Activated naive CD8-positive, alpha-beta T cell treated with anti-CD3 and anti-CD28 coated beads for 36 hours (primary cell): ENCODE data around the gene ARHGAP9. TPM values are rescaled to one million over a fixed set of nuclear protein-coding genes. Genes with fewer than 3 reads are reported as not detected.
A peak's percentile ranks its signal among the peaks of the same experiment; 100 is the strongest.

ENCODE experiments used
- DNase-seq: peaks from one replicate; pipeline ENCODE4 v3.0.0; 2021
- H3K27ac Mint-ChIP-seq: one replicate; pipeline ENCODE4 v1.8.0; 2022; ENCODE audit warnings: mild to moderate bottlenecking, moderate library complexity, mixed read lengths
- H3K27me3 Mint-ChIP-seq: one replicate; pipeline ENCODE4 v1.8.0; 2022; ENCODE audit warnings: mild to moderate bottlenecking, mixed read lengths
- H3K36me3 Mint-ChIP-seq: one replicate; pipeline ENCODE4 v1.8.0; 2021; ENCODE audit warnings: mild to moderate bottlenecking, mixed read lengths
- H3K4me1 Mint-ChIP-seq: one replicate; pipeline ENCODE4 v1.8.0; 2021; ENCODE audit warnings: mixed read lengths
- H3K4me3 Mint-ChIP-seq: one replicate; pipeline ENCODE4 v1.8.0; 2022; ENCODE audit warnings: mild to moderate bottlenecking, moderate library complexity, mixed read lengths
- H3K9me3 Mint-ChIP-seq: one replicate; pipeline ENCODE4 v1.8.0; 2022; ENCODE audit warnings: mixed read lengths
- total RNA-seq, 2 experiments: library from RNA; stranded (reverse); gene quantifications; one replicate each; pipeline ENCODE4 v1.2.3, GENCODE V29; 2021

The ARHGAP9 gene
- total RNA-seq, 2 experiments from 2014 or later: 154 to 162 TPM

DNA sequence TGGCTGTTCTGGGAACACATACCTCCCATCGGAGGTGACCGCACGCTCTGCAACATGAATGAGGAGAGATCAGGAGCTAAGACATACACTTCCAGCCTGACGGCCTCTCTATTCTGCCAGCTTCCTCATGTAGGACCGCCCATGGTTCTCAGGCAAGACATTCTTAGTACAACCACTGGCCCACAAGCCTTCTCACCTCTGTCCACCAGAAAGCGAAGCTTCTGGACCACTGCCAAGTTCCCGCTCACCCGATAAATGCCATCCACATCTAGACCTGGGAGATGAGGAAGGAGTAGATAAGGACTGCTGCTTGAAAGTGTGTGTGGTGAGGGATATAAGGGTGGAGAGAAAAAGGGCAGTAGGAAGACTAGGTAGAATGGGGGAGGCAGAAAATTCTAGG is 5.2 kb downstream of the ARHGAP9 start:
- H3K4me1 Mint-ChIP-seq: peaks cover 47% of the 10 kb centered on the region
- H3K36me3 Mint-ChIP-seq: peaks cover 60% of the 10 kb centered on the region
- H3K9me3 Mint-ChIP-seq: no peaks in the 10 kb centered on the region
- no peaks in the 10 kb centered on the region for H3K27me3 Mint-ChIP-seq
- H3K4me3 Mint-ChIP-seq: peak overlapping the region; percentile 63
- no peak for DNase-seq
- H3K27ac Mint-ChIP-seq: peak overlapping the region; percentile 43

- H3K4me3 Mint-ChIP-seq: peak overlapping the region; percentile 63
- H3K36me3 Mint-ChIP-seq: peaks cover 63% of the 10 kb centered on the region
- H3K27ac Mint-ChIP-seq: peak overlapping the region; percentile 43
Measured at GRCh38 chr12:57473886-57474285, 5.8 kb downstream of the ARHGAP9 start.

DNA sequence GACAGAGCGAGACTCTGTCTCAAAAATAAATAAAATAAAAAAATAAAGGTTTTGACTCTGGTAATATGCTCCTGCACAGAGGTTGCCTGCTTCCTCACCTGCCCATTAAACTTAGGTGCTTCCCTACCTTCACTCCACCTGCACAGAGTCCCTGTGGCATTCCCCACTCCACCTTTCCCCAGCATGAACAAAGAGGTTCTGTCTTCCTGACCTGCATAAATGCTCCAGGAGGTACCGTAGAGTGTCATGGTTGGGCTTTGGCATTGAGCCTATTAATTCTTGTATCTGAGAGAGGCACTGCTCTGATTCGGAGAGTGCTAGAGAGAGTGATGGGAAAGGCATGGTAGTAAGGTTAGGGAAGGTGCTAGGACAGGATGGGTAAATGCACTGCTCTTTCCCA is 6.3 kb downstream of the ARHGAP9 start:
- Mint-ChIP-seq H3K4me3 (no peak overlapping the region), H3K4me1 (peaks cover 43% of the 10 kb centered on the region), H3K9me3 (no peaks in the 10 kb centered on the region), H3K36me3 (peaks cover 62% of the 10 kb centered on the region), H3K27me3 (no peaks in the 10 kb centered on the region), H3K27ac (no peak overlapping the region)
- no peak for DNase-seq

More at GRCh38 chr12:57473886-57474285, 5.8 kb downstream of the ARHGAP9 start:
- DNase-seq: no peak
- Mint-ChIP-seq H3K9me3 (no peaks in the 10 kb centered on the region), H3K27me3 (no peaks in the 10 kb centered on the region), H3K4me1 (peaks cover 47% of the 10 kb centered on the region)

DNA sequence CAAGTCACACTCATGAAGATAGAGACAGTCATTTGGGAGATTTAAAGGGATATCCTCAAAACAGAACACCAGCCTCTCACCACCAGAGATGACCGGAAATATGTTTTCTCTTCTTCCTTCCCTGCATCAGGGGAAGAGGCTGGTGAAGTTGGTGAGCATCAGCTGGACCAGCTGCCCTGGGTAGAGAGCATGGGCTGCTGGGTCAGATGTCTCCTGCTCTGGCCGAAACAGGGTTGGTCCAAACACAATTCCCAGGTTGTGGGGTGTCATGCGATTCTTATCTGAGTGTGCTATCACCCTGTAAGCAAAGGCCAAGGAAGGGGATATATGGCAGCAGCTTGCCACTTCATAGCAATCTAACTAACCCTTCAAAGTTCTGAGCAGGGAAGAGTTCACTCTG is 7.3 kb downstream of the ARHGAP9 start:
- peaks cover 41% of the 10 kb centered on the region for H3K4me1 Mint-ChIP-seq
- DNase-seq: no peak
- H3K4me3 Mint-ChIP-seq: no peak overlapping the region
- no peaks in the 10 kb centered on the region for H3K9me3 Mint-ChIP-seq
- H3K36me3 Mint-ChIP-seq: peaks cover 63% of the 10 kb centered on the region
- no peaks in the 10 kb centered on the region for H3K27me3 Mint-ChIP-seq
- peak overlapping the region; percentile 38 for H3K27ac Mint-ChIP-seq

DNA sequence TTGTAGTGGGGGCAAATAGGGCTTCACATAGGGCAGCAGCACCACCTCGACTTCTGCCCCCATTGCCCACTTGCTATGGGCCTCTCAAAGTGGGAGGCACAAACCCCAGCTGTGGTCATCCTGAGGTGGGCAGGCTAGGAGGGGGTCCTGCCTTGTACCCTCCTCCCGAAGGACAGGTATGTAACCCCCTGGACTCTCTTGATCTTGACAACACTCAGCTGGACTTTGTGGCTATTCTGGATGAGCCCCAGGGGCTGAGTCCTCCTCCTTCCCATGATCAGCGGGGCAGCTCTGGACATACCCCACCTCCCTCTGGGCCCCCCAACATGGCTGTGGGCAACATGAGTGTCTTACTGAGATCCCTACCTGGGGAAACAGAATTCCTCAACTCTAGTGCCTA is 8.0 kb downstream of the ARHGAP9 start:
- H3K36me3 Mint-ChIP-seq: peaks cover 61% of the 10 kb centered on the region
- no peak overlapping the region for H3K27ac Mint-ChIP-seq
- peaks cover 41% of the 10 kb centered on the region for H3K4me1 Mint-ChIP-seq
- H3K9me3 Mint-ChIP-seq: no peaks in the 10 kb centered on the region
- no peak for DNase-seq
- no peaks in the 10 kb centered on the region for H3K27me3 Mint-ChIP-seq
- no peak overlapping the region for H3K4me3 Mint-ChIP-seq

GRCh38 chr12:57470970-57471656 is 8.6 kb downstream of the ARHGAP9 start:
- DNase-seq: no peak
- peaks cover 39% of the 10 kb centered on the region for H3K4me1 Mint-ChIP-seq
- peak overlapping the region; percentile 68 for H3K27ac Mint-ChIP-seq
- no peaks in the 10 kb centered on the region for H3K27me3 Mint-ChIP-seq
- H3K36me3 Mint-ChIP-seq: peaks cover 55% of the 10 kb centered on the region
- no peaks in the 10 kb centered on the region for H3K9me3 Mint-ChIP-seq
- no peak overlapping the region for H3K4me3 Mint-ChIP-seq

DNA sequence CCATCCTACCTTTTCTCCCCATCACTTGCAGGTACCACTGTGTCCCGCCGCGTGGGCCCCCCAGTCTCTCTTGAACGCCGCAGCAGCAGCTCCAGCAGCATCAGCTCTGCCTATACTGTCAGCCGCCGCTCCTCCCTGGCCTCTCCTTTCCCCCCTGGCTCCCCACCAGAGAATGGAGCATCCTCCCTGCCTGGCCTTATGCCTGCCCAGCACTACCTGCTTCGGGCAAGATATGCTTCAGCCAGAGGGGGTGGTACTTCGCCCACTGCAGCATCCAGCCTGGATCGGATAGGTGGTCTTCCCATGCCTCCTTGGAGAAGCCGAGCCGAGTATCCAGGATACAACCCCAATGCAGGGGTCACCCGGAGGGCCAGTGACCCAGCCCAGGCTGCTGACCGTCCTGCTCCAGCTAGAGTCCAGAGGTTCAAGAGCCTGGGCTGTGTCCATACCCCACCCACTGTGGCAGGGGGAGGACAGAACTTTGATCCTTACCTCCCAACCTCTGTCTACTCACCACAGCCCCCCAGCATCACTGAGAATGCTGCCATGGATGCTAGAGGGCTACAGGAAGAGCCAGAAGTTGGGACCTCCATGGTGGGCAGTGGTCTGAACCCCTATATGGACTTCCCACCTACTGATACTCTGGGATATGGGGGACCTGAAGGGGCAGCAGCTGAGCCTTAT is 9.2 kb downstream of the ARHGAP9 start:
- H3K4me3 Mint-ChIP-seq: no peak overlapping the region
- no peaks in the 10 kb centered on the region for H3K9me3 Mint-ChIP-seq
- DNase-seq: no peak
- H3K36me3 Mint-ChIP-seq: peaks cover 52% of the 10 kb centered on the region
- no peaks in the 10 kb centered on the region for H3K27me3 Mint-ChIP-seq
- H3K4me1 Mint-ChIP-seq: peaks cover 40% of the 10 kb centered on the region
- no peak overlapping the region for H3K27ac Mint-ChIP-seq

DNA sequence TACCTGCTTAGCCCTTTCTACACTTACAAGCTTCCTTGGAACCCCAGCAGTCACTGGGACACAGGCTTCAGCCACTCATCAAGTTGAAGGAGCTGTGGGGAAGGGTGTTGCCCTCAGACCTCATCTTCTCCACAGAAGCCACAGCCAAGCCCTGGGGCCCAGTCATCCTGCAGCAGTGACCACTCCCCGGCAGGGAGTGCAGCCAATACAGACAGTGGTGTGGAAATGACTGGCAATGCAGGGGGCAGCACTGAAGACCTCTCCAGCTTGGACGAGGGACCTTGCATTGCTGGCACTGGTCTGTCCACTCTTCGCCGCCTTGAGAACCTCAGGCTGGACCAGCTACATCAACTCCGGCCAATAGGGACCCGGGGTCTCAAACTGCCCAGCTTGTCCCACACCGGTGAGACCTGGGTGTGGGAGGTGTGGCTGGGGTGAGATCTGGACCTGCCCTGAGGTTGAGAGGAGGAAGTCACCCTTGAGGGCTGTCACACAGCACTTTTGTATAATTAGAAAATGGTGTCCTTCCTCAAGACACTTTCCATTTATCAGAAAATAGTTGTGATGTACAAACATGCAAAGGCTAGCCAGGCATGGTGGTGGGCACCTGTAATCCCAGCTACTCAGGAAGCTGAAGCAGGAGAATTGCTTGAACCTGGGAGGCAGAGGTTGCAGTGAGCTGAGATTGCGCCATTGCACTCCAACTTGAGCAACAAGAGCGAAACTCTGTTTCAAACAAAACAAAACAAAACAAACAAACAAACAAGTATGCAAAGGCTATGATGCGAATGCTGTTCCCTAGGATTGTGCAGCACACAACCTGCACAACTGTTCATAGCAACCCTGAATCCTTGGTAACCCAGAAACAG is 10.1 kb downstream of the ARHGAP9 start:
- Mint-ChIP-seq H3K4me1 (peaks cover 41% of the 10 kb centered on the region), H3K4me3 (no peak overlapping the region), H3K36me3 (peaks cover 48% of the 10 kb centered on the region), H3K27me3 (no peaks in the 10 kb centered on the region), H3K9me3 (no peaks in the 10 kb centered on the region), H3K27ac (no peak overlapping the region)
- DNase-seq: no peak

GRCh38 chr12:57467915-57468314 is 11.8 kb downstream of the ARHGAP9 start:
- peaks cover 36% of the 10 kb centered on the region for H3K36me3 Mint-ChIP-seq
- H3K4me1 Mint-ChIP-seq: peaks cover 41% of the 10 kb centered on the region
- H3K27me3 Mint-ChIP-seq: no peaks in the 10 kb centered on the region
- H3K4me3 Mint-ChIP-seq: no peak overlapping the region
- no peaks in the 10 kb centered on the region for H3K9me3 Mint-ChIP-seq
- DNase-seq: no peak
- peak overlapping the region; percentile 10 for H3K27ac Mint-ChIP-seq

DNA sequence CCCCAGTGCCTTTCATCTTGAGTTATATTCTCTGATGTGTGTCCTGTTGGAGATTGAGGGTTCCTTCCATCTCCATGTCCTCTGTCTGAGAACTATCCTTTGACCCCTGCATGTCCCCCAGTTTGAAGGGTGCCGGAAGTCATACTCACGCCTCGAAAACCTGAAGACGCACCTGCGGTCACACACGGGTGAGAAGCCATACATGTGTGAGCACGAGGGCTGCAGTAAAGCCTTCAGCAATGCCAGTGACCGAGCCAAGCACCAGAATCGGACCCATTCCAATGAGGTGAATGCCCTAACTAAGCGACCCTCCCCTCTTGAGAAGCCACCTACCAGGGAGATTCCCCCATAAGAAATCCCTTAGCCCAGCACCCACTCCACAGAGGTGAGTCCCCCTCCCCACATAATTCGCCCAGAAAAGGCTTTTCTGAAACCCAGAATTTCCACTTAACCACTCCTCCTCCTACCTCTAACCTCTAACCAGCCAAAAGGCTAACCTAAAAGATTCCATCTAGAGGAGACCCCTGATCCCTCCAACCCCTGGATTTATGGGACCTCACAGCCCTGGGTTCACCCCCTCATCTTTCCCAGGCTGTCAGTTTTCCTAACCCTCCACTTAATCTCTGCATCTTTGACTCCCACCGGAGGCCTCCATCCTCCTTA is 12.3 kb downstream of the ARHGAP9 start:
- Mint-ChIP-seq H3K4me3 (no peak overlapping the region), H3K27ac (peak overlapping the region; percentile 10), H3K36me3 (peaks cover 30% of the 10 kb centered on the region)

DNA sequence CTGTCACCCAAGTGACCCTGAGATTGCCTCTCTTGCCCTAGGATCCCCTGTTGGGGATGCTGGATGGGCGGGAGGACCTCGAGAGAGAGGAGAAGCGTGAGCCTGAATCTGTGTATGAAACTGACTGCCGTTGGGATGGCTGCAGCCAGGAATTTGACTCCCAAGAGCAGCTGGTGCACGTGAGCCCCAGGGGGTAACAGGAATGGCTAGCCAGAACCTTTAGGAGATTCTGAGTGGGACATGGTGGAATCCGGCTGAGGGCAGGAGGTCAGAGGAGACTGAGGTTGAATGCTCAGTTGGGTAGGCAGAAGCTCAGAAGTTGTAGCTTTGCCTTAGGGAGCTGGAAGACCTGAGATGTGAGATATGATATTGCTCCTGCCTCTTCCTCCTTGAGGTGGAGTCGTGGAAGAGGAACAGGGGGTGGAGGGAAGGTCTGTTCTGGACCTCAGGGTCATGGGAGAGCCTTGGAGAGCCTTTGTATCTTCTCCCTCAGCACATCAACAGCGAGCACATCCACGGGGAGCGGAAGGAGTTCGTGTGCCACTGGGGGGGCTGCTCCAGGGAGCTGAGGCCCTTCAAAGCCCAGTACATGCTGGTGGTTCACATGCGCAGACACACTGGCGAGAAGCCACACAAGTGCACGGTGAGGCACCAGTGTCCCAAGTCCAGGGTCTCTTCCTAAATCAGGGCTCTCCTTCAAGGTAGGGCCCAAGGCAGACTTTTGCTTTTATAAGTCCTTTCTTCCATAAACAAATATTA is 13.7 kb downstream of the ARHGAP9 start:
- H3K27ac Mint-ChIP-seq: peak overlapping the region; percentile 5
- H3K4me1 Mint-ChIP-seq: peaks cover 40% of the 10 kb centered on the region
- peaks cover 24% of the 10 kb centered on the region for H3K36me3 Mint-ChIP-seq
- H3K4me3 Mint-ChIP-seq: no peak overlapping the region
- no peak for DNase-seq
- H3K27me3 Mint-ChIP-seq: no peaks in the 10 kb centered on the region
- H3K9me3 Mint-ChIP-seq: no peaks in the 10 kb centered on the region

More for the DNA sequence above, 12.3 kb downstream of the ARHGAP9 start:
- H3K9me3 Mint-ChIP-seq: no peaks in the 10 kb centered on the region
- H3K27me3 Mint-ChIP-seq: no peaks in the 10 kb centered on the region
- H3K4me1 Mint-ChIP-seq: peaks cover 41% of the 10 kb centered on the region
- no peak for DNase-seq

GRCh38 chr12:57465030-57465746 is 14.5 kb downstream of the ARHGAP9 start:
- no peak for DNase-seq
- Mint-ChIP-seq H3K4me3 (no peak overlapping the region), H3K36me3 (peaks cover 24% of the 10 kb centered on the region), H3K27ac (no peak overlapping the region), H3K27me3 (peaks cover 4% of the 10 kb centered on the region), H3K9me3 (no peaks in the 10 kb centered on the region), H3K4me1 (peaks cover 45% of the 10 kb centered on the region)

DNA sequence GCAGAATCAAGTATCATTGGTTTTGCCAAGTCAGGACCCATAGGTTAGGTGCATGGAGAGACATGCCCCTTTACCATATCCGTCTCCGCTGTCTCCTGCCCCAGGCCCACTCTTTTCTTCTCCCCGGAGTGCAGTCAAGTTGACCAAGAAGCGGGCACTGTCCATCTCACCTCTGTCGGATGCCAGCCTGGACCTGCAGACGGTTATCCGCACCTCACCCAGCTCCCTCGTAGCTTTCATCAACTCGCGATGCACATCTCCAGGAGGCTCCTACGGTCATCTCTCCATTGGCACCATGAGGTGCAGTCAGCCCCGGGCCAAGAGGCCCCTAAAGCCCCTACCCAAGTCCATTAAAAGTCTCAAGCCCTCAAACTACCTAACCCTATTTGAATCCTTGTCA is 15.1 kb downstream of the ARHGAP9 start:
- Mint-ChIP-seq H3K27ac (no peak overlapping the region), H3K4me3 (no peak overlapping the region), H3K36me3 (peaks cover 22% of the 10 kb centered on the region), H3K27me3 (peaks cover 5% of the 10 kb centered on the region), H3K4me1 (peaks cover 46% of the 10 kb centered on the region), H3K9me3 (no peaks in the 10 kb centered on the region)
- DNase-seq: no peak

DNA sequence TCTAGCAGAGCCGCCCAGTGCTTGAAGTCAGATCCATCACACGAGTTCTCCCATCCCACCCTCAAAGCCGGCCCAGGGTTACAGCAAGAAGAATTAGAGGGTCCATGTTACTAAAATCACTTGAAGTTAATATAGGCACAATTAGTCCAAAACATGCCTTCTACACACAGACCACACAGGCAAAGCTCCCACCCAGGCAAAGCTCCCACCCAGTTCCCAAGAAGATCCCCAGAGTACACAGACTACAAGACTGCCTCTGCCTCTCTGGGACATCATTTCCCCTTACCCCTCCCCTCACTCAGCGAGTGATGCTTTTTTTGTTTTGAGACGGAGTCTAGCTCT is 16.8 kb downstream of the ARHGAP9 start:
- Mint-ChIP-seq H3K4me3 (no peak overlapping the region), H3K4me1 (peaks cover 57% of the 10 kb centered on the region), H3K9me3 (no peaks in the 10 kb centered on the region), H3K36me3 (peaks cover 10% of the 10 kb centered on the region), H3K27ac (no peak overlapping the region), H3K27me3 (peaks cover 5% of the 10 kb centered on the region)
- no peak for DNase-seq
